DMS79 (cell line): Measurements from ENCODE around the gene SACS.

Source experiments
- DNase-seq: peaks from one replicate; lab custom pipeline; 2025; lab: John Stamatoyannopoulos, UW

The SACS gene

DNA sequence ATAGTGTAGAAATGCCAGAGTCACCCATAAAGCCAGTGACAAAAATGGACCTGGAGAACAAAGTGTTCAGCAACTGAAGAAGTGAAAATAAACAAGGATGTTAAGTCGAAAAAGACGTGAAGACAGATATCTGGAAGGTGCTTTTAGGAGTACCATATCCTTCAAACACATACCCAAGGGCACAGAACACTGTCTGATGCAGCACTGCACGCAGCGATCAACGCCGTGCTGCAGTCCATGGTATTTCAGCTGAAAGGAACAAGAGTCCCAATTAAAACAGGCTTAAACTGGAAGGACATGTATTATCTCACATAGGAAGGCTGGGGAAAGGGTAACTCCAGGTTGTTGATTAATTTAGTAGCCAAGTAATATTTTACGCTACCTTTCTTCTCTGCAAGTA lies 144.5 kb downstream of the SACS start:
- no peak for DNase-seq

DNA sequence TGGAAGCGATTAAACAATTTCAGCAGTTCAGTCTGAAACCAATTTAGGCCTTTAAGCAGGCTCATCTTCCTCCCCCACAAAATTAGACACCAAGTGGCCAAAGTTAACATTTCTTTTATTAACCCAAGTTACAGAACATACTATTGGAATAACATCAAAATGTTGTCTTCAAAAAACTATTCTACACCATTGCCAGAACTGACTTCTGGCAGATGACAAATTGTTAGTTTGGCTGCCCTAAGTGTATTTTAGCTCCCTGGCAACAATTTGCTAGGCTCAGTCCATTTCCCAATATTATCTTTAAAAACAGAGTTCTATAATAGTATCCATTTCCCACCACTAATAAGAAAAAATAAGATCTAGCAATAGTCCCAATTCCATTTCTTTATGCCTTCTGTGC lies 144.9 kb downstream of the SACS start:
- no peak for DNase-seq

DNA sequence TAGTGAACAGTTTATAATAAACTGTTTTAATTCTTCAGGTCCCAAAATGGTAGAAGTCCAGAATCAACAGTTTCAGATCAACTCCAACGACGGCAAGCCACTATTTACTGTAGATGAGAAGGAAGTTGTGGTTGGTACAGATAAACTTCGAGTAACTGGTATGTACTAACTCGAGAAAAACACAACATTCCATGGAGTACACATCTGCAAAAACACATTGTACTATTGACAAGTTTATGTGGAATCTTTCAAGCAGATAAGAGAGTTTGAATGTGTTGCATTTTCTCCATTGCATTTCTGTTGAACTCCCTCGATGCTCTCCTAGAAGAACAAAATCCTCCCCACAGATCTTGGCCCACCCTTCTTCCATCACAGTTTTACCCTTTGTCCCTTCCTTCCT lies 154.2 kb downstream of the SACS start:
- DNase-seq, result no peak
